GM21528 (cell line): ENCODE results near the gene NBL1.

Experiments used
- ATAC-seq: cut with Tn5 transposase; IDR thresholded peaks from one replicate; pipeline ENCODE4 v1.9.1; 2021; ENCODE audit warnings: mild to moderate bottlenecking, moderate library complexity; ENCODE audit not compliant: unreplicated experiment, low FRiP score

NBL1 gene

GRCh38 chr1:19644681-19645410, 735 bp downstream of the NBL1 start:
- ATAC-seq, result no peak

GRCh38 chr1:19645411-19646251, 1.5 kb downstream of the NBL1 start:
- ATAC-seq, result no peak

- no peak for ATAC-seq
Measured at GRCh38 chr1:19646377-19647319, 2.5 kb downstream of the NBL1 start.

- ATAC-seq, result no peak
Measured at GRCh38 chr1:19647643-19648042, 3.5 kb downstream of the NBL1 start.

GRCh38 chr1:19648239-19648638, 4.1 kb downstream of the NBL1 start:
- no peak for ATAC-seq

GRCh38 chr1:19648689-19649088, 4.6 kb downstream of the NBL1 start:
- no peak for ATAC-seq

- ATAC-seq, result no peak
Measured at GRCh38 chr1:19650416-19651140, 6.5 kb downstream of the NBL1 start.

GRCh38 chr1:19651141-19651737, 7.1 kb downstream of the NBL1 start:
- no peak for ATAC-seq

GRCh38 chr1:19654386-19654785, 10.3 kb downstream of the NBL1 start:
- ATAC-seq, result no peak

GRCh38 chr1:19654886-19655717, 11.0 kb downstream of the NBL1 start:
- no peak for ATAC-seq

- no peak for ATAC-seq
Measured at GRCh38 chr1:19655718-19656080, 11.6 kb downstream of the NBL1 start.

- no peak for ATAC-seq
Measured at GRCh38 chr1:19656134-19656779, 12.1 kb downstream of the NBL1 start.

GRCh38 chr1:19656780-19657466, 12.8 kb downstream of the NBL1 start:
- no peak for ATAC-seq

- ATAC-seq, result no peak
Measured at GRCh38 chr1:19657511-19657910, 13.4 kb downstream of the NBL1 start.

- no peak for ATAC-seq
Measured at GRCh38 chr1:19658186-19658585, 14.1 kb downstream of the NBL1 start.

- no peak for ATAC-seq
Measured at GRCh38 chr1:19661721-19662228, 17.7 kb downstream of the NBL1 start.

- no peak for ATAC-seq
Measured at GRCh38 chr1:19662313-19662712, 18.2 kb downstream of the NBL1 start.
